A549 (cell line): ENCODE data around the gene HECTD4.

Source experiments
- BCL3 ChIP-seq: fragments of >200 bp; sonication (Bioruptor Twin); formaldehyde crosslinking; IDR thresholded peaks from 3 replicates; pipeline ENCODE4 v1.6.1; 2016
- CTCF ChIP-seq: fragments of >200 bp; sonication (Bioruptor Twin); formaldehyde crosslinking; IDR thresholded peaks from 3 replicates; pipeline ENCODE4 v1.5.1; 2016
- MYC ChIP-seq: IDR thresholded peaks from 2 replicates; pipeline ENCODE4 v1.6.1; 2012; ENCODE audit warnings: mild to moderate bottlenecking, inconsistent platforms, low read length, improper control_type of control experiment, borderline replicate concordance
- POLR2A ChIP-seq: IDR thresholded peaks from 2 replicates; pipeline ENCODE4 v1.6.1; 2012; ENCODE audit warnings: mild to moderate bottlenecking, low read length
- SMC3 ChIP-seq: fragments of >200 bp; sonication (Bioruptor Twin); formaldehyde crosslinking; IDR thresholded peaks from 3 replicates; pipeline ENCODE4 v1.6.1; 2018; ENCODE audit warnings: inconsistent platforms
- TF ChIP-seq, protein P1 (sequence below): fragments of 150-350 bp; IDR thresholded peaks from 2 replicates; pipeline ENCODE4 v1.6.1; 2014; ENCODE audit warnings: low read depth, mild to moderate bottlenecking, low read length

DNA sequence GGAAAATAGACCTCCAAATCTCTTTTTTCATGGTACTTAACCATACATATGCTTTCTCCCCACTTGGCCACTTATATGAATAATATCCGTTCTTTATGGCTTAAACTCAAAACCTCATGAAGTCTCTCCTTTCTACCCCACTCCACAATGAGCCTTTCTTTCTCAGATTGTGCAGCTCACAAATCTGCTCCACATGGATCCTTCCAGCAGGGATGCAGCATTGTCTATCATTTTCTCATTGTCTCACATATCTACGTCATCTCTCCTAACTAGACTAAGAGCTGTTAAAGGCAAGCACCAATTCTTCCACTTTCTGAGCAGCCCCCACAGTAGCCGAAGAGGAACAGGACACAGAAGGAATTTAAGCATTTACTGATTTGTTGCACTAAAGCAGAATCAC lies 106.4 kb downstream of the HECTD4 start:
- TF ChIP-seq, protein P1, sequence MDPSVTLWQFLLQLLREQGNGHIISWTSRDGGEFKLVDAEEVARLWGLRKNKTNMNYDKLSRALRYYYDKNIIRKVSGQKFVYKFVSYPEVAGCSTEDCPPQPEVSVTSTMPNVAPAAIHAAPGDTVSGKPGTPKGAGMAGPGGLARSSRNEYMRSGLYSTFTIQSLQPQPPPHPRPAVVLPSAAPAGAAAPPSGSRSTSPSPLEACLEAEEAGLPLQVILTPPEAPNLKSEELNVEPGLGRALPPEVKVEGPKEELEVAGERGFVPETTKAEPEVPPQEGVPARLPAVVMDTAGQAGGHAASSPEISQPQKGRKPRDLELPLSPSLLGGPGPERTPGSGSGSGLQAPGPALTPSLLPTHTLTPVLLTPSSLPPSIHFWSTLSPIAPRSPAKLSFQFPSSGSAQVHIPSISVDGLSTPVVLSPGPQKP: no peak
- TF ChIP-seq MYC (no peak), CTCF (no peak), SMC3 (no peak), BCL3 (no peak), POLR2A (no peak)
